Astrocyte (in vitro differentiated cells and primary cell): ENCODE results near the gene MYO5B. TPM values are rescaled to one million over a fixed set of nuclear protein-coding genes. Genes with fewer than 3 reads are reported as not detected.

Experiments used
- DNase-seq: peaks from one replicate; pipeline ENCODE4 v3.0.0-alpha.2; 2010; ENCODE audit warnings: low read depth
- FAIRE-seq: peaks from 2 replicates; lab custom pipeline; 2011; peaks lifted over from hg19 to GRCh38; lab: Jason Lieb, UNC
- H2AFZ ChIP-seq: 2 replicates; pipeline ENCODE4 v1.6.0; 2012; ENCODE audit warnings: low read depth, low read length, inconsistent platforms
- H3K27ac ChIP-seq: 2 replicates; pipeline ENCODE4 v1.5.1; 2011; ENCODE audit warnings: low read depth, low read length, inconsistent platforms
- H3K27me3 ChIP-seq: 2 replicates; pipeline ENCODE4 v1.6.0; 2011; ENCODE audit warnings: low read length, inconsistent platforms; ENCODE audit not compliant: insufficient read depth
- H3K36me3 ChIP-seq: 2 replicates; pipeline ENCODE4 v1.5.1; 2011; ENCODE audit warnings: low read length, inconsistent platforms; ENCODE audit not compliant: insufficient read depth
- H3K4me1 ChIP-seq: 2 replicates; pipeline ENCODE4 v1.5.1; 2011; ENCODE audit warnings: low read length, inconsistent platforms; ENCODE audit not compliant: insufficient read depth
- H3K4me2 ChIP-seq: 2 replicates; pipeline ENCODE4 v1.6.0; 2012; ENCODE audit warnings: low read length, inconsistent platforms
- H3K4me3 ChIP-seq: 2 replicates; pipeline ENCODE4 v1.5.1; 2011; ENCODE audit warnings: low read depth, mild to moderate bottlenecking, low read length, inconsistent platforms; ENCODE audit not compliant: insufficient read depth
- H3K79me2 ChIP-seq: 2 replicates; pipeline ENCODE4 v1.6.0; 2012; ENCODE audit warnings: mild to moderate bottlenecking, low read length, inconsistent platforms; ENCODE audit not compliant: insufficient read depth
- H3K9ac ChIP-seq: 2 replicates; pipeline ENCODE4 v1.6.0; 2012; ENCODE audit warnings: mild to moderate bottlenecking, low read length, inconsistent platforms
- H3K9me3 ChIP-seq: 2 replicates; pipeline ENCODE4 v1.5.1; 2012; ENCODE audit warnings: low read depth, mild to moderate bottlenecking, low read length, inconsistent platforms; ENCODE audit not compliant: insufficient read depth
- H4K20me1 ChIP-seq: 2 replicates; pipeline ENCODE4 v1.6.0; 2012; ENCODE audit warnings: low read length, inconsistent platforms; ENCODE audit not compliant: insufficient read depth
- H3K27ac Mint-ChIP-seq: one replicate; pipeline ENCODE4 v1.8.0; 2021; ENCODE audit warnings: mild to moderate bottlenecking, mixed read lengths; ENCODE audit not compliant: unreplicated experiment
- H3K27me3 Mint-ChIP-seq: one replicate; pipeline ENCODE4 v1.8.0; 2021; ENCODE audit warnings: low read depth, mixed read lengths; ENCODE audit not compliant: unreplicated experiment
- H3K36me3 Mint-ChIP-seq: one replicate; pipeline ENCODE4 v1.8.0; 2021; ENCODE audit warnings: low read depth, mixed read lengths; ENCODE audit not compliant: unreplicated experiment
- H3K4me1 Mint-ChIP-seq: one replicate; pipeline ENCODE4 v1.8.0; 2021; ENCODE audit warnings: low read depth, mixed read lengths; ENCODE audit not compliant: unreplicated experiment
- H3K4me3 Mint-ChIP-seq: one replicate; pipeline ENCODE4 v1.8.0; 2021; ENCODE audit warnings: mild to moderate bottlenecking, moderate library complexity, mixed read lengths; ENCODE audit not compliant: unreplicated experiment
- H3K9me3 Mint-ChIP-seq: one replicate; pipeline ENCODE4 v1.8.0; 2021; ENCODE audit warnings: mild to moderate bottlenecking, mixed read lengths; ENCODE audit not compliant: unreplicated experiment
- EZH2 ChIP-seq: IDR thresholded peaks from 2 replicates; pipeline ENCODE4 v1.6.1; 2012; ENCODE audit warnings: mild to moderate bottlenecking, low read length, inconsistent platforms; ENCODE audit not compliant: insufficient read depth
- total RNA-seq: library from RNA; stranded (reverse); gene quantifications from 2 replicates; pipeline ENCODE4 v1.2.1, GENCODE V29; 2021
- TF ChIP-seq, protein P1 (sequence below): IDR thresholded peaks from 2 replicates; pipeline ENCODE4 v1.5.1; 2011; ENCODE audit warnings: low read depth, mild to moderate bottlenecking, inconsistent platforms, low read length, moderate library complexity; ENCODE audit not compliant: insufficient read depth

MYO5B gene
- total RNA-seq, 1 donor from 2014 or later, result 8.3 TPM

DNA sequence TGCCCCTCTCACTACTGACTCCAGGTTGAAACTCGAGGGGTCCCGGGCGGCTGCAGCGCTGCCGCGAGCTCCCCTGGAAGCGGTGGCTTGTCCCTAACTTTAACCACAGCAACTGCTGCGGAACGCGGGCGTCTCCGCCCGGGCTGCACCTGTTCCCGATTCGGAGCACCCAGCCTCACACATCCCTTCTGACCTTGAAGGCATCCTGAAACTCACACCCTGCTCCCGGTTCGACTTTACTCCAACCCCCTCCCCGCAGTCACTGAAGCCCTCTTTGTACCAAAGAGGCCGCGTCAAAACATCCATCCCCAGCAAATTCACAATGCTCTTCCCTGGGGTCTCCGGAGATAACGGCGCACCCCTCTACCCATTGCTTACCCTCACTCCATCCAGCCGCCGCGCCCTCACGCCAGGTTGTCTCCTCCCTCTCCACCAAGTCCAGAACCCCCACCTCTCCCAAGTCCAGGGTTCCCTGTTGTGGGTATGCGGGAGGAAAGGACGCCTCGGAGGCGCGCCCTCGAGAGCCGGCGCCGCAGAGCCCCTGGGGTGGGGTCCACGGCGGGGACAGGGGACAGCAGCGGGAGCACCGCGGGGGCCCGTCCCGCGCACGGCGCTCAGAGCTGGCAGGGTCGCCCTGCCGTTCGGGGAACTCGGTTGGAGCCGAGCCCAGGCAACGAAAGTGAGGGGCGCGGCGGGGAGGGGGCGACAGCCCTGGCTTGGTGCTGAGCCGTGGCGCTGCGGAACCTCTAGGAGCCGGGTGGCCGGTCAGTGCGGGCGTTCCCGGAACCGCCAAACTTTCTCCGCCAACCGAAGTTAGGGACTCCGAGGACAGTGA, 934 bp downstream of the MYO5B start:
- FAIRE-seq, result no peak
- Histone ChIP-seq H4K20me1 (no peaks in the 10 kb centered on the region), H3K9ac (no peak overlapping the region), H3K9me3 (no peaks in the 10 kb centered on the region), H3K79me2 (no peaks in the 10 kb centered on the region), H3K27me3 (peaks cover 67% of the 10 kb centered on the region), H3K4me2 (peak overlapping the region; percentile 81), H3K36me3 (no peaks in the 10 kb centered on the region), H3K4me1 (no peaks in the 10 kb centered on the region), H3K4me3 (peak overlapping the region; percentile 46), H2AFZ (peak overlapping the region; percentile 41), H3K27ac (no peak overlapping the region)
- no peak for DNase-seq
- no peaks in the 10 kb centered on the region for H3K36me3 Mint-ChIP-seq
- TF ChIP-seq, protein P1, sequence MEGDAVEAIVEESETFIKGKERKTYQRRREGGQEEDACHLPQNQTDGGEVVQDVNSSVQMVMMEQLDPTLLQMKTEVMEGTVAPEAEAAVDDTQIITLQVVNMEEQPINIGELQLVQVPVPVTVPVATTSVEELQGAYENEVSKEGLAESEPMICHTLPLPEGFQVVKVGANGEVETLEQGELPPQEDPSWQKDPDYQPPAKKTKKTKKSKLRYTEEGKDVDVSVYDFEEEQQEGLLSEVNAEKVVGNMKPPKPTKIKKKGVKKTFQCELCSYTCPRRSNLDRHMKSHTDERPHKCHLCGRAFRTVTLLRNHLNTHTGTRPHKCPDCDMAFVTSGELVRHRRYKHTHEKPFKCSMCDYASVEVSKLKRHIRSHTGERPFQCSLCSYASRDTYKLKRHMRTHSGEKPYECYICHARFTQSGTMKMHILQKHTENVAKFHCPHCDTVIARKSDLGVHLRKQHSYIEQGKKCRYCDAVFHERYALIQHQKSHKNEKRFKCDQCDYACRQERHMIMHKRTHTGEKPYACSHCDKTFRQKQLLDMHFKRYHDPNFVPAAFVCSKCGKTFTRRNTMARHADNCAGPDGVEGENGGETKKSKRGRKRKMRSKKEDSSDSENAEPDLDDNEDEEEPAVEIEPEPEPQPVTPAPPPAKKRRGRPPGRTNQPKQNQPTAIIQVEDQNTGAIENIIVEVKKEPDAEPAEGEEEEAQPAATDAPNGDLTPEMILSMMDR, result no peak
- TF ChIP-seq EZH2, result no peak
- peak overlapping the region; percentile 78 for H3K4me3 Mint-ChIP-seq
- peaks cover 15% of the 10 kb centered on the region for H3K4me1 Mint-ChIP-seq
- no peaks in the 10 kb centered on the region for H3K9me3 Mint-ChIP-seq
- H3K27ac Mint-ChIP-seq, result no peak overlapping the region
- H3K27me3 Mint-ChIP-seq, result peaks cover 25% of the 10 kb centered on the region

DNA sequence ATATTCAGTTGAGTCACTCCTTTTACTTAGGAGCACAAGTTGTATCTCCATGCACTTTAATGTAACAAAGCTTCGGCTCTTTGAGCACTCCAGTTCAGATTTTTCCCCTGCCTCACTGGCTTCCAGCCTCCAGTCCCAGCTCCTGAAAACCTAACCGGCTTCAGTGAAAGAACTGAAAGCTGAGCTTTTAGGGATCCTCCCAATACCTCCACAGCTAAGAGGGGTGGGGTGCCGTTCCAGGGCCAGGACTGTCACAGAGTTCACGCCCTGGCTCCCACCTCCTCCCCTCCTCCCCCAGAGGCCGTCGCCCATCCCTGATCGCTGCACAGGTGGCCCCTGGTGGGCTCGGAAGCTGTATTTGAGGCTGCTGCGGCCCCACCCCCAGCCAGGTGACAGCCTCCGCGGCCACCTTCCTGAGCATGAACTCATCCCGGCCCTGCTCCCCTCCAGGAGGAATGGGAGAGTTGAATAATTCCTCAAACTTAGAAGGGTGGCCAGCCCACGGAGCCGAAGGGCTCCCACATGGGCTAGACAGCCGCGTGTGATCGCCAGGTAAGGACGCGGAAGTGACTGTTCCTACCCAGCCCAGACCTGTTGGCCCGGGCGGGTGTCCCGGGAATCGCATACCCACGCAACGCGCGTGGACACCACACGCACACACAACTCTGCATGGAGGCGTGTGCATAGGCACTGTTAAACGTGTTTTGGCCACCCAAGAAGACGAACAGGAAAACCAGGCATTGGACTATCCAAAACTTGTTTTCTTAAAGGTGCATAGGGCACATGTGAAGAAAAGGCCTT, 1.8 kb downstream of the MYO5B start:
- H2AFZ ChIP-seq, result no peak overlapping the region
- H3K9me3 ChIP-seq, result no peaks in the 10 kb centered on the region
- no peaks in the 10 kb centered on the region for H3K36me3 ChIP-seq
- H3K27me3 ChIP-seq, result peaks cover 68% of the 10 kb centered on the region
- DNase-seq (no peak), FAIRE-seq (no peak)
- H3K27ac Mint-ChIP-seq, result no peak overlapping the region
- no peaks in the 10 kb centered on the region for H3K4me1 ChIP-seq
- H3K4me3 Mint-ChIP-seq, result peak overlapping the region; percentile 78
- H3K4me3 ChIP-seq, result no peak overlapping the region
- peaks cover 21% of the 10 kb centered on the region for H3K27me3 Mint-ChIP-seq
- no peaks in the 10 kb centered on the region for H4K20me1 ChIP-seq
- no peak overlapping the region for H3K27ac ChIP-seq
- H3K9me3 Mint-ChIP-seq, result peaks cover 2% of the 10 kb centered on the region
- no peaks in the 10 kb centered on the region for H3K79me2 ChIP-seq
- H3K4me2 ChIP-seq, result peak overlapping the region; percentile 81
- no peak for TF ChIP-seq EZH2
- TF ChIP-seq, protein P1, result no peak
- no peaks in the 10 kb centered on the region for H3K36me3 Mint-ChIP-seq
- no peak overlapping the region for H3K9ac ChIP-seq
- H3K4me1 Mint-ChIP-seq, result peaks cover 15% of the 10 kb centered on the region
